CD4-positive, alpha-beta T cell treated with Interleukin-17A for 1 hour (primary cell): ENCODE measurements around the gene YAF2.
"Not testable (repeated sequence)": the region's sequence is repeated elsewhere in the genome, so short reads cannot be mapped to it uniquely, and the experiment has no call there.

Source experiments
- DNase-seq: peaks from one replicate; pipeline ENCODE4 v3.0.0-alpha.2; 2020

Gene YAF2

GRCh38 chr12:42190376-42190775 lies 47.7 kb downstream of the YAF2 start:
- DNase-seq: no peak

GRCh38 chr12:42188275-42188674 lies 49.8 kb downstream of the YAF2 start:
- not testable (repeated sequence) for DNase-seq

DNA sequence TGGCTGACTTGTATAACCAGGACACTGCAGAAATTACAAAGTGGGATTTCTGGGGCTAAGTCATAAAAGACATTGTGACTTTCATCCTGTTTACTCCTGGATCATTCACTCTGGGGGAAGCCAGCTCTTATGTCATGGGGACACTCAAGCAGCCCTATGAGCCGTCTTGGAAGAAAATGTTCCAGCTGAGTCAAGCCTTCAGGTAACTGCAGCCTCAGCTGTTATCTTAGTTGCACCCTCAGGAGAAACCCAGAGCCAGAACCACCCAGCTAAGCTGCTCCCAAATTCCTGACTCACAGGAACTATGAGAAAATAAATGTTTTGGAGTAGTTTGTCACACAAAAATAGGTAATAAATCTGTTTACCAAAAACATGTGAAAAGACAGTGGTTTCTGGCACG lies 50.2 kb downstream of the YAF2 start:
- no peak for DNase-seq

GRCh38 chr12:42186793-42187192 lies 51.3 kb downstream of the YAF2 start:
- no peak for DNase-seq

GRCh38 chr12:42182394-42182793 lies 55.7 kb downstream of the YAF2 start:
- no peak for DNase-seq

- no peak for DNase-seq
Measured at GRCh38 chr12:42180990-42181596, 57.0 kb downstream of the YAF2 start.

GRCh38 chr12:42178101-42178500 lies 59.9 kb downstream of the YAF2 start:
- no peak for DNase-seq

GRCh38 chr12:42174978-42175377 lies 63.1 kb downstream of the YAF2 start:
- DNase-seq: no peak

DNA sequence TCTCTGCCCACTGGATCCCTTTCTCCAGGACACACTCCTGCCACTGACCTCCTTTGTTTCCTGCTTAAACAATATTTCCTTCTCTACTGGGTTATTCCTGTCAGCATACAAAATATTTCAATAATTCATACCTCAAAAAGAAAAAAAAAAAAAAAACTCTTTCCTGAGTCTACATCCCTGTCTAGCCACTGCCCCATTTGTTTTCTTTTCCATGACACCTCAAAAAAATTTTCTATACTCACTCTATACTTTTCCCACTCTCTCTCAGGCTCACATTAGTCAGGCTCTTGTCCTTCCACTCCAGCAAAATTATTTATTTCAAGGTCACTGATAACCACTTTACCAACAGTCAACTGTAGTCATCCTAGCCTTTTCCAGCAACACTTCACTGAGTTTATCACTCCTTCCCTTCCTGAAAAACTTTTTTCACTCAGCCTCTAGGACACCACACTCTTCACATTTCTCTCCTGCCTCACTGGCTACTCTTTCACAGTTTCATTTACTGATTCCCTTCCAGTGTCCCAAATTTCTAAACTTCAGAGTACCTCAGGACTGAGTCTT lies 64.0 kb downstream of the YAF2 start:
- DNase-seq: no peak

DNA sequence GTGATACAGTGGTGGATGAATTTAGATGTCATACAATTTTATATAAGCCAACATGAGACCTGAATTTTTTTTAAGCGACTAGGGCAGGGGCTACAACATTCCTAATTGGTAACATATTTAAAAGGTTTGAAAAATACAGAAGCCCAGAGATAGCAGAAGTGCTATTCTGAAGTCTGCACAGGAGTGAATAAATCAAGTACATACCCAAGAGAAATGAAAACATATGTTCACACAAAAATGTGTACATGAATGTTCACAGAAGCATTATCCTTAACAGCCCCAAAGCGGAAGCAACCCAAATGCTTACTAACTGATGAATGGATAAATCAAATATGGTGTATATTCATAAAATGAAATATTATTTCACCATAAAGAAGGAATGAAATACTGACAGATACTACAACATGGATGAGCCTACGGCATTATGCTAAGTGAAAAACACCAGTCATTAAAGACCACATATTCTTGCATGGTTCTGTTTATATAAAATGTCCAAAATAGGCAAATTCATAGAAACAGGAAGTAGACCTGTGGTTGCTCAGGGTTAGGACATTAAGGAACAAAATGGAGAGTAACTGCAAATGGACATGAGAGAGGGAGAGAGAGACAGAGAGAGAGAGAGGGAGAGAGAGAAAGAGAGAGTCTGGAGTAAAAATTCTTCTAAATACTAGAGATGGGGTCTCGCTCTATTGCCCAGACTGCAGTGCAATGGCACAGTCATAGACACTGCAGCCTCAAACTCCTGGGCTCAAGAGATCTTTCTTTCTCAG lies 65.4 kb downstream of the YAF2 start:
- DNase-seq: no peak

GRCh38 chr12:42167711-42168110 lies 70.3 kb downstream of the YAF2 start:
- no peak for DNase-seq

- no peak for DNase-seq
Measured at GRCh38 chr12:42166501-42166900, 71.5 kb downstream of the YAF2 start.

- DNase-seq: no peak
Measured at GRCh38 chr12:42163913-42164312, 74.1 kb downstream of the YAF2 start.

GRCh38 chr12:42162965-42163364 lies 75.1 kb downstream of the YAF2 start:
- no peak for DNase-seq

DNA sequence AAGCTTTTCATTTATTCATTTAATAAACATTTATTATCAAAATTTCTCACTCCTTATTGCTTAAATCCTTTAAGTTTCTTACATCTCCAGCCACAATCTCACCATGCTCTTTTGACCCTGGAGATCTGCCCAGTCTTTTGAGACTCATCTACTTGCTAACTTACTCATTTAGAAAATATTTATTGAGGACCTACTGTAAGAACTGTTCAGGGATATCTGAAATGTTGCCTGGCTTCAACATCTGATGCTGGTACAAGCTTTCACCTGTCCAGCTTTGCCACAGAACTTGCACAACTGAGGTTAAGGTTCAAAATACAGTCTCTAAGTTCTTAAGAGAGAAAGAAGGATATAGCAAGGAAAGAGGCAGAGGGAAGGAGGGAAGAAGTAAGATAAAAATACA lies 75.9 kb downstream of the YAF2 start:
- DNase-seq: no peak

DNA sequence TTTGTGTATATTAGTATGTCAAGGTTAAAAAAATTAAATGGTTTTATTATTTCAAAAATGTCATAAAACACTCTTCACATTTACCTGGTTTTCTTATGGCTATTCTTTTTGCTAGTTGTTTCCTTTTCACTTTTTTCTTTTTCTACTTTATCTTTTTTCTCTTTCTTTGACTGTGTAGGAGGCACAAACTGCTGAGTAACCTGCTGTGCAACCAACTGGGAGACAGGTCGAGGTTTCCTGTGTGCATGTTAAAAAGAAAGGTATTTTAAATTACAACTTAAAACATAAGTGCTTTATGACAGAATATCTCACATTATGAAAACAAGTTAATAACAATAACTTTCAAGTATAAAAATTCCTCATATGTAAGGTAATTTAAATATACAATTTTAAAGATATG lies 76.5 kb downstream of the YAF2 start:
- DNase-seq: no peak

GRCh38 chr12:42156232-42156631 lies 81.8 kb downstream of the YAF2 start:
- no peak for DNase-seq

GRCh38 chr12:42145552-42146215 lies 92.4 kb downstream of the YAF2 start:
- no peak for DNase-seq

DNA sequence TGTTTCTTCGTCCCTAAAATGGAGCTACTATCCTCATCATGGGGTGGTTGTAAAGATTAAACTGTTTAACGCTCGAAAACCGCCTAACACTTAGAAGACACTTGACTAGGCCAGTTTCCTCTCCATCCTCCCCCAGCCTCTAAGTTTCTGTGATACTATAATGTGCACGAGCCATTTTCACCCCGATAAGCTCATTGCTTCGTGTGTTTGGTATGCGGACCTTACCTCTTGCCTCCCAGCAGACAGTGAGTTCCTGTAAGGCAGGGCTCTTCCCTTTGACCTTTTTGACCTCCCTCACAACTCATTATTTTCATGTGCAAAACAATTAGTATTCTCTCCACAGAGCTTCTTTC lies 92.9 kb downstream of the YAF2 start:
- no peak for DNase-seq

DNA sequence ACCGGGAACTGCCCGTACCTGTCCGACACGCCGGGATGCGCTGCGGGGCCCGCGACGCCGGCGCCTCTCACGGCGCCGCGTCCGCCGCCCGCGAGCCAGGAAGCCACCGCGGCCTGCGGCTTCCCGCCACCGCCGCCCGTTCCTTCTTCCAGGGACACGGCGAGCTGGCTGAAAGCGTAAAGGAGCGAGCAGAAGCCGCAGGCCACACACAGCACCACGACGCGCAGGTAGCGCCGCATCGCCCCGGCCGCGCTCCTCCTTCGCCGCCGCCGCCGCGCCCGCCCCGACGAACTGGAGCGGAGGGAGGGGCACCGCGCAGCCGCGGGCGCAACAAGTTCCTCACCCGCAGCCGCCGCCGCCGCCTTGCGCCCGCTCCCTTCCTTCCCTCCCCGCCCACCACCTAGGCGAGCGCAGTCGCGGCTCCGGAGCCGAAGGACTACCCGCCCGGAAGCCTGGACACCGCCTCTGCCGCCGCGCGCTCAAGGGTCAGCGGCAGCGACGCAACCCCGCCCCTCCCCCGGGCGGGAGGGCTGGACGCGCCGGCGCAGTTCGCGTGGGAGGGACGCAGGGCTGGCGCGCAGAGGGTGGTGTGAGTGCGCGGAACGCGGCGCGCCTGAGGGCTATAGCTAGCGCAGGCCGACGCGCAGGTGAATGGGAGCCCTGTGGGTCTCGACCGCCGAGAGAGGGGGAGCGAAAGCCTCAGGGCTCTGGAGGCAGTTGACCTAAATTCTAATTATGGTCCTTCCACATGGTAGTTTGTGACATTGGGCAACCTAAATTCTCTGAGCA lies 93.4 kb downstream of the YAF2 start, which contains the start of gene GXYLT1:
Gene GXYLT1 (minus strand): TSS at position 467 of the 789 bp plus-strand sequence. CDS start 228 bp downstream, at position 239.
- peak; percentile 83 for DNase-seq

DNA sequence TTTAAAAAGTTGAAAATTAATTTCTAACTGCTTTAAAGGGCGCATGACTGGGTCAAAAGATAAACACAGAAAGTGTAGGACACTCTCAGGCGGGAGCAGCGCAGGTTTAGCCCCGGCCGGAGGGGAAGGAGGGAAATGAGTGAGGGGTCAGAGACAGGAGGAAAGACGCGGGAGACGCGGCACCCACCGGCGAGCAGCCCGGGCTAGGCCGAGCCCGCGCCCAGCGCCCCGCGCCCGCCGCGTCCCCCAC lies 94.0 kb downstream of the YAF2 start:
- DNase-seq: no peak

DNA sequence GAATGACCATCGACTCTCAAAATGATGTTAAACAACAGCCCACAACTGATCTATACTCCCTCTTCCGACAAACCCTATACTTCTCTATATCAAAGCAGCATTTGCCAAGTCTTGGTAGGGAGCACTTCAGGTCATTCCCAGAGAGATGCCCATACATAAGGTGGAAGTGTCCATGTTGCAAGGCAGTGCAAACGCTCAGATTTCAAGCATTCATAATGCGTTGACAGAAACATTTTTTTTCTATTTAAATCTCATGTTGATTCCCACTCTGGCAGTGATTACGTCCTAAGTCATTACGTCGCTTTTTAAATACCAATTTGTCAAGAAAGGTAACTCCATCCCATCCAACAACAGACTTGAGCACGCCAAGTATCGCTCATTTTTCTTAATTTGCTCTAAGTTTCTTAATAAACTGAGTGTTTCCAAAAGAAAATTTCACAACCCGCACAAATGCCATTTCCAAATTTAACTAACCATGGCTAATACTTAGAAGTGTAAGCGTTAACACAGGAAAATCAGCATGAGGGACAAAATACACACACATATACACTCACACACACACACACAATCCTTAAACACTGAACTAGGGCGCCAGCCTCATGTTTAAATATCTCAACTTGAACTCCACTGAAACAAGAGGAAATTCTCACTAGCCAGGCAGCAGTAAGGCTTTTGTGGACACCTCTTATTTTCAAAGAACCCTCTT lies 94.4 kb downstream of the YAF2 start:
- DNase-seq: peak; percentile 25
